ENCODE measurements around the gene CDK19.

CDK19 gene

DNA sequence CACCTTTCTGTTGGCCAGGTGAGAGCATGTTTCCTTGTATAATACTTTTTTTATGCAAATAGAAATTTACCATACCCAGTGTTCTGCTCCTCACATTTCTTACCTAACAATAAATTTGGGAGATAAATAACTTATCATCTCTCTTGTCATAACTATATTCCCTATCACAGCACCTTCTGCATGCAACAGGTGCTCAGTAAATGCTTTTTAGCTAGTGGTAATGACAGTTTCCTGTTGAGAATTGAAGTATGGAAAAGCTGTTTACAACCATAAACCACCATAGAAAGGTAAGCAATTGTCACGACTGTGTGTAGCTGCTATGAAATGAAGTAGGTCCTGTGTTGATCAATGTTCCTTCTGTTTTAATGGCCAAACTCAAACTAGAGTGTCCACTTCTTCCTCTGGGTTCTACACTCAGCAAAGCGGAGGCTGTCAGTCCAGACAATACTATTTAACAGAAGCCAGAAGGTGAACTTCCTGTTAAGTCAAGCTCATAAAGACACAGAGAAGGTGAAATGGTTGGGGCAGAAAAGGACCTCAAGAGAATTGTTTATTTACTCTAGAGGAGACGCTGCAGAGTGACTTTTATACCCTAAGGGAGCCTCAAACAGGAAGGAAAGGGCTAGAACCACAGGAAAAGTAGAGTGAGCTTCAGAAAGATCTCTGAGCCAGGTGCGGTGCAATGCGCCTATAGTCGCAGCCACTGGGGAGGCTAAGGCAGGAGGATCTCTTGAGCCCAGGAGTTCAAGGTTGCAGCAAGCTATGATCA is 254.8 kb downstream of the CDK19 start:
- no peak overlapping the region for H3K4me3 ChIP-seq
- no peak for DNase-seq (ENCODE audit: low read depth, low spot score)
- TF ChIP-seq EZH2 (IDR thresholded peaks at IDR 0.05) = no peak
- TF ChIP-seq FOXP2 (optimal IDR thresholded peaks at IDR 0.05; ENCODE audit: control extremely low read depth, extremely low read length, insufficient read depth) = no peak
- TF ChIP-seq POLR2AphosphoS5 (IDR thresholded peaks at IDR 0.05; ENCODE audit: borderline replicate concordance, low read depth, low read length) = no peak
- no peaks in the 10 kb centered on the region for H3K9me3 ChIP-seq (ENCODE audit: low read depth, low read length)
- H3K9ac ChIP-seq (ENCODE audit: insufficient read length) = no peak overlapping the region
- no peak overlapping the region for H3K27ac ChIP-seq
- no peaks in the 10 kb centered on the region for H3K36me3 ChIP-seq (ENCODE audit: insufficient read depth, low read length)

Measured in SK-N-MC (cell line).